HG03159 (cell line): ENCODE results near the gene RALA.
A peak's percentile ranks its signal among the peaks of the same experiment; 100 is the strongest.
"Not testable (repeated sequence)": the region's sequence is repeated elsewhere in the genome, so short reads cannot be mapped to it uniquely, and the experiment has no call there.

Experiments used
- ATAC-seq: cut with Tn5 transposase; IDR thresholded peaks from one replicate; pipeline ENCODE4 v1.9.1; 2021; ENCODE audit warnings: mild to moderate bottlenecking, moderate library complexity; ENCODE audit not compliant: unreplicated experiment

Gene RALA

DNA sequence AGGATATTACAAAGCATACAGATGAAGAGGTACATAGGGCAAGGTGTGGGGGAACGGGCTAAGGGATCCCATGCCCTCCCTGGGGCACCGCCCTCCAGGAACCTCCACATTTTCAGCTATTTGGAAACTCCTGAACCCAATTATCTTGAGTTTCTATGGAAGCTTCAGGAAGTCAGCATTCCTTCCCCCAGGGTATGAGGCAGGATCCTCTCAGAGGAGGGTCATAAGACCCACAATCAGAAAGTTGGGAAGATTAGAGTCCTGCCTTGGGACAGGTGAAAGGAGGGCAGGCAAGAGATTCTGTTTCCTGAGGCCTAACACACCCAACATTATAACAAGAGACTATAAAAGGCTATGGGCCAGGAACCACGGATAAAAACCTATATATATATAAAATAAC lies 98.0 kb downstream of the RALA start:
- ATAC-seq, result no peak

DNA sequence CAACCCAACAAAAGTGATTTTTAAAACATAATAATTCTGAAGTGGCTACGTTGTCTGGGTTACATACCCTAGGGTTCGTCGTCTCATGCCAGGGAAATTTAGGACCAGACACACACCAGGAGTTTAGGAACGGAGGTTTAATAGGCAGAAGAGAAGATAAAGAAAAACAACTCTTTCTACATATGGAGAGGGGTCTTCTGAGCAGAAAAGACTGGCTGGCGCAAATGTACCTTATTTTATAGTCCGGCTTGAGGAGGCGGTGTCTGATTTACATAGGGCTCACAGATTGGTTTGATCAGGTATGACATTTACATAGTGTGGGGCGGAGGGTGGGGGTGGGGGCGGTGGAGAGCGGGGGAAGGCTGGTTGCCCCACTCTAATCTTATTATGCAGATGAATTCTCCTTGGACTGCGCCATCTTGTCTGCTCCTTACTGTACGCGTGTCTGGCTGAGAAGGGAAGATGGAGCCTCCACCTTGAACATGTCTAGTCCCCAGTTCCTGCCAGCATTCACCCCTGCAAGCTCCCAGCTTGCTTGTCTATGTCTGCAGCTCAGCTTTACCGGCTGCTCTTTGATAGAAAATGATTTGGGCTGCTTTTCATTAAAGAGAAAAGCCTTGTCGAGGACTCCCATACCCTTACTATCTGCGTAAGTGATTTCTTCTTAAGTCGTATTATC lies 98.7 kb downstream of the RALA start:
- ATAC-seq, result no peak

DNA sequence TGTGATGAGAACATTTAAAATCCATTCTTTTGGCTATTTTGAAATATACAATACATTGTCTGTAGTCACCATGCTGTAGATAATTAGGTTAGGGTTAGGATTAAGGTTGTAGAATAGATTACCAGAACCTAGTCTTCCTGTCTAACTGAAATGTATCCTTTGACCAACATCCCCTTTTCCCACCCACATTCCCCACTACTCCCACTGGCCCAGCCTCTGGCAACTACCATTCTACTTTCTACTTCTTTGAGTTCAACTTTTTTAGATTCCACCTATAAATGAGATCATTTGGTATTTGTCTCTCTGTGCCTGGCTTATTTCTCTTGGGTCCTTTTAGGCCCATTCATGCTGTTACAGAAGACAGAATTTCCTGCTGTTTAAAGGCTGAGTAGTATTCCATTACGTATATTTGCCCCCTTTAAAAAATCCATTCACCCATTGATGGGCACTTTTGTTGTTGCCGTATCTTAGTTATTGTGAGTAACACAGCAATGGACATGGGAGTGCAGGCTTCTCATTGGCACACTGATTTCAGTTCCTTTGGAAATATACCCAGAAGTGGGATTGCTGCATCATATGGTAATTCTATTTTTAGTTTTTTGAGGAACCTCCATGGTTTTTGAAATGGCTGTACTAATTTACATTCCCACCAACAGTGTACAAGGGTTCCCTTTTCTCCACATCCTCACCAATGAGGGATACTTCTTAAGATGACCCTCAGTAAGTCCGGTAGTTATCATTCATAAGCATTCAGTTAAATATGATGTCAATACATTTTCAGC lies 104.0 kb downstream of the RALA start:
- ATAC-seq, result no peak

DNA sequence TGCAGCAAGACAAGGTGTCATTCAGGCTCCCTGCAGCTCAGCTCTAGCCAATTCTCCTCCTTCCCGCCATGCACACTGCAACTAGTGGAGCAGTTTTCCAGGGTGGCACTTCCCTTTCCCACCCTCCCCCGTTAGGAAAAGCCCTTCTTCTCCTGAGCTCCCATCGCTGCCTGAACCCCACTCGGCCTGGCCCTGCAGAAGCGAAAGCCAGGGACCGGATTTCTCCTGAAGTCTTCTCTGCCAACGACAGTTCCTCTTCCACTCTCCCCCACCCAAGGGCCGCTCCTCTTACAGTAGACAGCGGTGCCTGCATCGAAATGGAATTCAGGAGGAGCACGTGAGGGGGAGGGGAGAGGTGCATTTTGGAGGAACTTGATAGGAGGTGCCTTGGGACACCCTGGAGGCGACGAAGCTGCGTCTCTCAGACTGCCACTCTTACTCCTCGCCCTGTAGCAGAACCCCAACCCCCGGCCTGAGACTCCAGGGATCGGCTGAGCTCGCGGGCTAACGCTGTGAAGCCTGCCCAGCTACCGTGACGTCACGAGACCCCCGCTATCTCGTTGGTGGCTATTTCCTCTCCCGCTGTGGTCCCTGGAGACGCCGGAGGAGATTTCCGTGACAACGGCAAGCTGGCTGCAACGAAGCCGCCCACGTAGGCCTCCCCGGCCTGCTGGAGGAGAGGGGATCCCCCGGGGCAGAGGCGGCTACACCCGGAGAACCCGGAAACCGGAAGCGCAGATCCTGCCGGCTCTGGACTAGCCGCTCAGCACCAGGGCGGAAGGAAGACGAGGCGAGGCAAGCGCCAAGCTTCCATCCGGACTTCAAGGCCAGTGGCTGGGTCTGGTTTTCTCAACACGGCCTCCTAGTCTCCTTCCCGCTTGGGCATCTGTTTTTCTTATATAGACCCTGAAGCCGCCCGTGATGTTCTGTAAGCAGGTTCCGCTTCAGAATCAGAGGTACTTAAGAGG lies 109.7 kb downstream of the RALA start:
- peak; percentile 94 for ATAC-seq

DNA sequence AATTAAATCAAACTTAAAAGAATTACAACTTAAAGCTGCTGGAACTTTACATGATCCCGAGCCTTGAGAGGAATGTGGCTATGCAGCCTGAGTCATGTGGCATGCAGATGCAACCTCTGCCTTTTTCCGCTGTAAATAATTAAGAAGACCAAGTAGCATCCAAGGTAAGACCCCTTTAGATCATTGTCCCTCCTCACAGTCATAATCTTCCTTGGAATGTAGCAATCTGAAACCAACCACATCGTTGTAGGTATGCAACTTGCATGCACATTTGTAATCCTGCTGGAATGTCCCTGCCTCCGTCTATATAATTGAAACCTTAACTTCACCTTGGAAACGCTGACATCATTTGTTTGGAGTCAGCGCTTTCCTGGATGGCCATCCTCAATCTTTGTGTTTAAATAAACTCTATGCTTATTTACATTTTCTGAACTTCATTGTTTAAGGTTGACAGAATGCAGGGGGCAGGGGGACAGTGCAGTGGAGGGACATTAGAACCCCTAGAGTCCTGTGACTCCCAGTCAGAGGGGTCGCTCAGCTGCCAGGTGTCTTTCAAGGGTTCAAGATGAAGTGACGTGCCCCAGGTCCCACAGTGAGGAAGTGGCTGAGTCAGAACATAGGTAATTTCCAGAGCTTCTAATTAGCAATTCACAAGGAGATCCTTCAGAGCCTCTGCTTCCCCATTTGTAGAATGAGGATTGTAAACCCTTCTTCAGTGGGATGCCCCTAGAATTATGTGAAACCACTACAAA lies 110.7 kb downstream of the RALA start:
- no peak for ATAC-seq

DNA sequence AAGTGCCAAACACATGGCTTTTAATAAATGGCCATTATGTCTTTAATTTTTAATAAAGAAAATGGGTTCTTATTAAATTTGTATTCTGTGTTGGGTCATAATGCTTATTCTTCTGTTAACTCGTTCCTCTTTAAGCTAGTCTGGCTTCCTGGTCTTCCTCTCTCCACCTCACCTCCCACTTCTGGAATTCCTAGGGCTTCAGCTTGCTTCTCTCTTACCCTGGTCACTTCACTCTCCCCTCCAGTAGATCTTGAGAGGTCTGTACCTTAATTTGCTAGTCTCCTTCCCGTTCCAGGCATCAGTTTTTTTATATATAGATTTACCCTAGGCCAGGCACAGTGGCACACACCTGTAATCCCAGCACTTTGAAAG lies 111.2 kb downstream of the RALA start:
- ATAC-seq, result no peak

DNA sequence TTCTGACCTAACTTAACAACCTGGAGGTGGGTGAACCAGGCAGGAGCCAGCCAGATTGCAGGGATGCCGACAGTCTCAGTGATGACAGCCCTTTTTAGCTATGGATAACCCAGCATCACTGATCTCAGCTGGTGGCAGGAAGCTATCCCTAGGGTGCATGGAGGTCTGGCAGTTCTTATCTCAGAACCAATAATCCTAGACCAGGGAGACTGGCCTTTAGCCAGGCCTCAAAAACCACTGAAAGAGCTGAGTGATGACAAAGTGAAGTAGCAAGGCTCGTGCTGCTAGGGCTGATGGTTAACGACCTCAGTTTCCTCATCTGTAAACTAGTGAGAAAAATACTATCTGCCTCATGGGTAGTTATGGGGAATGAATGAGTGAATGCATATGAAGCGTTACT lies 112.5 kb downstream of the RALA start:
- ATAC-seq, result no peak

DNA sequence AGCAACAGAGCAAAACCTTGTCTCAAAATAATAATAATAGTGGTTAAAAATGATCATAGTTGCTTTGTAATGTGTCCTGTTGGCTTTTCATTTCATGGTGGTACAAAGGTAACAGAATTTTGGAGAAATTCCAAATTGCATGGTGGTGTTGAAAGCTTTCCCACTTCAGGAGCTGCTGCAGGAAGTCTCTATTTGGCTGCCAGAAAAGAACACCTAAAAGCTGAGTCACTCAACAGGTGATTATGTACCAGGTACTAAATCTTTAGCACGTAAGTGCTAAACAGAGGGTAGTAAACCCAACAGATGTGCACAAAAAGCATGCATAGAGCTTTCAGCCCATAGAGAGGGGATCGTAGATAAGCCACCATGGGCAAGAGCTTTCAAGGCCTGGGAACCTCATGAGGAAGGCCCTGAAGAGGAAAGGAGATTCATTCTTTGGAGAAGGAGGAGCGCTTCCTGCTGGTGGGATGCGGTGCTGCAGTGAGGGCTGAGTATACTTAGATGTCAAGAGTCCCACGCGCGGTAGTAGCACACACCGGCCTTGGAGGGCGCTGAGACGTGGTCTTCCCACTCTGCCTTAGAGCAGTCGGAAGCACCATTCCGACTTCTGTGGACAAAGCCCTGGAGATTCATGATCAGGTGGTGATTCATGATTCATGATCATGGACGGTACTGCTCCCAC lies 118.7 kb downstream of the RALA start:
- ATAC-seq, result no peak

DNA sequence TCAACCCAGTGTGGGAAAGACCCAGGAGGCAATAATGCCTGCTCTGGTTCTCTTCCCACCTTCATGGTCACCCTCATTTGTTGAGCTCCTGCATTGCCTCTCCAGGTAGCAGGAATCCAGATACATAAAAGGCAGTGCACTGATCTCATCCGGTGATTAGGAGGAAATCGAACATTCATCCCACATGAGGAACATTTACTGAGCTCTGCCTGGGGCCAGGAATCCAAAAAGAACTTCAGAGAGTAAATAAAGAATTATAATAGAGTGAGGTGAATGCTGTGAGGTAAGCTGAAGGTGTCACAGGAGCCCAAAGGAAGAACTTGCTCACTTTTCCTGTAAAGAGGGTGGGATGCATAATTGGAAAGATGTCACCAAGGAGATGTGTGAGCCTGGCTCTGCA lies 121.2 kb downstream of the RALA start:
- no peak for ATAC-seq

DNA sequence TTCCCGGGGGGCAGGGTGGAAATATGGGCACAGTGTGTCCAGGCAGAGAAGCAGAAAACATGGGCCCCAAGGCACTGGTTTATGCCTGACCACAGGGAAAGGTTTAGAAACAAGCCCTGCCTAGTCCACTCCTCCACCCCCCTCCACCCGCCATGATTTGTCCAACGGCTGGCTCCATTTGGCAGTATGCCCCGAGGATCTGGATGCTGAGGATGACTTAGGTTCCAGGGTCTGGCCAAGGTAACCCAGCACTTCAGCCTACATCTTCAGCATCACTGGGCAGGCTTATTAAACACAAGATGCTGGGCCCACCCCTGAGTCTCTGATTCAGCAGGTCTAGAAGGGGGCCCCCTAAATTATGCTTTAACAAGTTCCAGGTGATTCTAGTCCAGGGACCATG lies 121.9 kb downstream of the RALA start:
- ATAC-seq, result no peak

DNA sequence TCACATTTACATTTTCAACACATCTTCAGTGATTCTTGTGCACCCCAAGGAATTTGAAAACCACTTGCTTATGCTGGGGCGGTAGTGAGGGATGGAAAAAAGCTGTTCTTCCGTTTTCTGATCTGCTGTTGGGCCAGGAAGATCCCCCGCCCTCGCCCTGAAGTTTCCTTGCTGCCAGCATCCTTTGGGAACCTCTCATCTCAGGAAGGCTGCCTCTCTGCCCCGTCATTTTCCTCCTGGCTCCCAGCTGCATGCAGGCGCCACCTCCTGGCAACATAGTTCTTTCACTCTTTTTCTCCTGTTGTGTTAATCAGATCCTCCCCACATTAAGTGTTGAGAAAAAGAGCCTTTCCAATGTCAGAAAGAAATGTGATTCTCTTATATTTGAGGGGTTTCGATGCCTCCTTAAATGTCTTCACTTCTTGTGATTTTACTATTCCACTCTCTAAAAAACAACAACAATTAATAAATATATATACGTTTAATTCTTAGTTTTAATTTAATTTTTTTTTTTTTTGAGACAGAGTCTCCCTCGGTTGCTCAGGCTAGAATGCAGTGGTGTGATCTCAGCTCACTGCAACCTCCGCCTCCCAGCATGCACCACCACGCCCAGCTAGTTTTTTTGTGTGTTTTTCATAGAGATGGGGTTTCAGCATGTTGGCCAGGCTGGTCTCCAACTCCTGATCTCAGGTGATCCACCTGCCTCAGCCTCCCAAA lies 122.9 kb downstream of the RALA start:
- peak; percentile 58 for ATAC-seq

DNA sequence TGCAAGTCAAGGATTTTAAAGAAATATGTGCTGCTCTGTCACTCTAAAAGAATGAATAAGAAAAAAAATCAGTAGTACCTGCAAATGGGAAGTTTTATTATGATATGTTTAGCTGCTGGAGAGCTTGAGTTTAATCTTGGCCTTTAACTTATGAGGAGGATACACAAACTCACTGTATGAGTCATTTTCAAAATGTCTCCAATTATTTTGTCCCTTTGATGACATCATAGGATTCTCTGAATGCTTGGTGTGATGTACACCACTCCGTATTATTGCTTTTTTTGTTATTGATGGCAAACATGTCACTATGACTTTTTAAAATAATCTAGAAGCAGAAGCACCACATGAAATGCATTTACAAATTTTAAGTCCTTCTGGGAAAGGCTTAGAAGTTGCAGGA lies 125.8 kb downstream of the RALA start:
- no peak for ATAC-seq

DNA sequence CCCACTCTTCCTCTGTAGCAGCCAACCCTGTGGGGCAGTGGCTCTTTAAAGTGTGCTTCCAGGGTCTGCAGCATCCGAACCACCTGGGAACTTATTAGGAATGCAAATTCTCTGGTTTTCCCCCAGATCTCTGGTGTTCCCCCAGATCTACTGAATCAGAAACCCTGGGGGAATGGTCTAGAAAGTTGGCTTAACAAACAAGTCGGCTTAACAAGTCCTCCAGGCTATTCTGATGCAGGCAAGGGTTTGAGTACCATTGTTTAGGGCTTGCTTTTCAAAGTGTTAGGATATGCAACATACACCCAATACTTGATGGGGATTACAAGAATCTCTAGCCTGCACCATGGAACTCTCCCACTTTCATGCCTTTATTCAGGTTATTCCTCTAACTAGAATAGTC lies 126.3 kb downstream of the RALA start:
- ATAC-seq, result no peak

DNA sequence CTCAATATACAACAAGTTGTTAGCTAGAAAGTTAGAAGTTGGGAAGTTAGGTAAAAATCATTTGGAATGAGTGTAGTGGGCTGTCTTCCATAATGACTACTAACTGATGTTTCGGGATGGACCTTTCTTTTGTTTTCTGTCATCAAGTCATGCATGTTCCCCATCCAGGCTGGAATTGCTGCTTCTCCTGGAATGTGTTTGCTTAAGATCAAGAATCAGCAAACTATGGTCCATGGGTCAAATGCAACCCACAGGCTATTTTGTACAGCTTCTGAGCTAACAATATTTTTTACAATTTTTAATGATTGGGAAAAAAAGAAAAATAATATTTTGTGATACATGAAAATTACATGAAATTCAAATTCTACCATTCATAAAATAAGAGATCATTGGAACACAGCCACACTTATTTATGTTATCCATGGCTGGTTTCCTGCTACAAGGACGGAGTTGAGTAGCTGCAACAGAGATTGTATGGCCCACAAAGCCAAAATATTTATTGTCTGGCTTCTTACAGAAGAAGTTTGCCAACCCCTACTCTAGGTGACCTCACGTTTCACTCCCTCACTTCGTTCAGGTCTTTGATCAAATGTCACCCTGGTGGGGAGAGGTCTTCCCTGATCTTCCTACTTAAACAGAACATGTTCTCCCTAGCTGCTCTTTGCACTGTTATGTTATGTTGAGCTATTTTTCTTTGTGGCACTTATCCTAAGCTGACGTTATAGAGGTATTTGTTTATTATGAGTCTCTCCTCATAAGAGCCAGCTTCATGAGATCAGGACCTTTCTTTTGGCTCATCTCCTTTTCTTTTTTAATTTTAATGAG lies 127.1 kb downstream of the RALA start:
- ATAC-seq, result no peak

DNA sequence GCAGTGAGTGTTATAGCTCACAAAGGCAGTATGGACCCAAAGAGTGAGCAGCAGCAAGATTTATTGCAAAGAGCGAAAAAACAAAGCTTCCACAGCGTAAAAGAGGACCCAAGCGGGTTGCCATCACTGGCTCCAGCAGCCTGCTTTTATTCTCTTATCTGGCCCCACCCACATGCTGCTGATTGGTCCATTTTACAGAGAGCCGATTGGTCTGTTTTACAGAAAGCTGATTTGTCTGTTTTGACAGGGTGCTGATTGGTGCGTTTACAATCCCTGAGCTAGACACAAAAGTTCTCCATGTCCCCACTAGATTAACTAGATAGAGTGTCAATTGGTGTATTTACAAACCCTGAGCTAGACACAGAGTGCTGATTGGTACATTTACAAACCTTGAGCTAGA lies 129.9 kb downstream of the RALA start:
- not testable (repeated sequence) for ATAC-seq

DNA sequence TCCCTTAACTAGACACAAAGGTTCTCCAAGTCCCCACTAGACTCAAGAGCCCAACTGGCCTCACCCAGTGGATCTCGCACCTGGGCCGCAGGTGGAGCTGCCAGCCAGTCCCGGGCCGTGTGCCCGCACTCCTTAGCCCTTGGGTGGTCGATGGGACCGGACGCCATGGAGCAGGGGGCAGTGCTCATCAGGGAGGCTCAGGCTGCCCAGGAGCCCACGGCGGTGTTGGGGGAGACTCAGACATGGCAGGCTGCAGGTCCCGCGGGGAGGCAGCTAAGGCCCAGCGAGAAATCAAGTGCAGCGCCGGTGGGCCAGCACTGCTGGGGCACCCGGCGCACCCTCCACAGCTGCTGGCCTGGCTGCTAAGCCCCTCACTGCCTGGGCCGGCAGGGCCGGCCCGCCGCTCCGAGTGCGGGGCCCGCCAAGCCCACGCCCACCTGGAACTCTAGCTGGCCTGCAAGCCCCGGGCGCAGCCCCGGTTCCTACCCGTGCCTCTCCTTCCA lies 130.5 kb downstream of the RALA start:
- no peak for ATAC-seq

DNA sequence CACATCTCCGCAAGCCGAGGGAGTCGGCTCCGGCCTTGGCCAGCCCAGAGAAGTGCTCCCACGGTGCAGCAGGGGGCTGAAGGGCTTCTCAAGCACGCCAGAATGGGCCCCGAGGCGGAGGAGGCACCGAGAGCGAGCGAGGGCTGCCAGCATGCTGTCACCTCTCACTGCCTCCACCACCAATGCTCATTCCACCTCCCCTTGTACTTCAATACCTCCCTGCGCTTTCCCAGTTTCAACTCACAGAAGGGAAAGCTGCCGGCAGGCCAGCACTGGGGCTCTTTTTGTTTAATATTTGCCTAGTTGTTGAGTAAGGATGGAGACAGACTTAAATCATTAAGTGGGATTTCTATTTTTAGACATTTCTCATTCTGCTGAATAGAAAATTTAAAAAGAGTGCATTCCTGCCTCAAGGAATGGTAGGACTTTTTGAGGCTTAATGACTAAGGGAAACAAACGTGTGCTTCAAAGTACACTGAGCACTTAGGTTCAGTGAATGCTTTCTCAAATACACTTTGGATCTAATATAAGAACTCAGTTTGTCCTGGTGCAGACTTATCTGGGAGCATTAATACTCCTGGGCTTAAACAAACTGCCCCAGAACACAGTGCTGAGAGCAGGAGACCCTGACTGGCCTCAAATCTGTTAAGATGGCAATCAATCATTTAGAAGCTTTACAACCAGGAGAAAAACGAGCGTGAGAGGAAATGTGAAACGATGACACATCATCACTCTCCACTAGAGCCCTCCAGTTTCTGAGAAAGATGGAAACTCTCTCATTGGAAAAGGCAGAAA lies 131.2 kb downstream of the RALA start:
- no peak for ATAC-seq

DNA sequence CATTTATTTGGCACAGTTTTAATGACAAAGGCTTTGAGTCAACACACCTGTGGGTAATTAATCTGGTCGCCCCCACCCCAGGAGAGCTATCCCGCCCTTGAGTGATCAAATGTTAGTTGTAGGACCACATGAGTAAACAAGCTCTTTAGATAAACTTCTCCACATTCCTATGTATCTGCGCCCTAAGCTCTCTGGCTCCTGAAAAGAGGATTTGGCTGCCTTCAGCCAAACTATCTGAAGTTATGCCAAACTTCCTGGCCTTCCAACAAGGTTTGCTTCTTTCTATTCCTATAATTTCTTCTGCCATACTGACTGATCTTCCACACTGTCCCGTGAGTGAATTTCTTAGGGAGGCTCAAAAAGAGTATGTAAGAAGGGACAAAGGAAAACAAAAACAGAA lies 134.2 kb downstream of the RALA start:
- no peak for ATAC-seq
